ENCODE measurements around the gene MMRN2.

The MMRN2 gene

GRCh38 chr10:86889997-86890396, 67.4 kb downstream of the MMRN2 start:
- H3K27ac ChIP-seq (ENCODE audit: insufficient read depth, low read length, poor library complexity, severe bottlenecking) = no peak overlapping the region
- H3K4me1 ChIP-seq (ENCODE audit: control insufficient read depth, insufficient read depth, low read length, poor library complexity, severe bottlenecking) = no peaks in the 10 kb centered on the region
- no peak overlapping the region for H3K4me3 ChIP-seq (ENCODE audit: insufficient read depth, low read depth, low read length, poor library complexity, severe bottlenecking)
- H3K36me3 ChIP-seq (ENCODE audit: control insufficient read depth, insufficient read depth, low read length) = no peaks in the 10 kb centered on the region
- no peaks in the 10 kb centered on the region for H3K27me3 ChIP-seq (replicated peaks; ENCODE audit: control insufficient read depth, insufficient read depth, low read length, poor library complexity, severe bottlenecking)
- DNase-seq = no peak
- H3K9me3 ChIP-seq (ENCODE audit: control insufficient read depth, low read length) = no peaks in the 10 kb centered on the region

GRCh38 chr10:86888585-86889381, 68.6 kb downstream of the MMRN2 start:
- H3K4me1 ChIP-seq (ENCODE audit: control insufficient read depth, insufficient read depth, low read length, poor library complexity, severe bottlenecking) = no peaks in the 10 kb centered on the region
- H3K27me3 ChIP-seq (replicated peaks; ENCODE audit: control insufficient read depth, insufficient read depth, low read length, poor library complexity, severe bottlenecking) = no peaks in the 10 kb centered on the region

More at GRCh38 chr10:86888585-86889381, 68.6 kb downstream of the MMRN2 start:
- DNase-seq = no peak
- no peaks in the 10 kb centered on the region for H3K9me3 ChIP-seq (ENCODE audit: control insufficient read depth, low read length)
- H3K36me3 ChIP-seq (ENCODE audit: control insufficient read depth, insufficient read depth, low read length) = no peaks in the 10 kb centered on the region
- no peak overlapping the region for H3K4me3 ChIP-seq (ENCODE audit: insufficient read depth, low read depth, low read length, poor library complexity, severe bottlenecking)
- no peak overlapping the region for H3K27ac ChIP-seq (ENCODE audit: insufficient read depth, low read length, poor library complexity, severe bottlenecking)

All from effector memory CD4-positive, alpha-beta T cell (primary cell).